HCT116 (cell line): ENCODE results near the gene EGFL7. TPM values are rescaled to one million over a fixed set of nuclear protein-coding genes. Genes with fewer than 3 reads are reported as not detected.
A peak's percentile ranks its signal among the peaks of the same experiment; 100 is the strongest.

Experiments used
- ATAC-seq: fragments of 200-7000 bp; cut with Tn5 transposase; 2 replicates; pipeline ENCODE4 v1.9.1; 2020; ENCODE audit warnings: mild to moderate bottlenecking, moderate library complexity
- BruUV-seq: library from RNA; stranded (reverse); fragments of 400-500 nt; replicated peaks from 2 replicates; lab custom pipeline; 2021; lab: Mats Ljungman, UMichigan
- CTCF ChIA-PET: fragments of 300-600 bp; sonication (Branson Sonifier 250); formaldehyde crosslinking; loops from one replicate; lab custom pipeline; 2021; ENCODE audit warnings: antibody characterized with exemption; lab: Charles Lee
- POLR2A ChIA-PET: fragments of 300-600, 350-600 bp; sonication (Branson Sonifier 250); formaldehyde crosslinking; loops from one replicate; lab custom pipeline; 2021; ENCODE audit warnings: antibody characterized with exemption; lab: Charles Lee
- RAD21 ChIA-PET, 2 experiments: fragments of 300-600 bp; sonication (Branson Sonifier 250); formaldehyde crosslinking; loops; one replicate each; lab custom pipeline; 2023; ENCODE audit warnings: low total read pairs in 2 of 2; ENCODE audit not compliant: uncharacterized antibody in 2 of 2, unreplicated experiment in 2 of 2, low non-redundant PET in 1 of 2; lab: Charles Lee
- DNase-seq: peaks from one replicate; pipeline ENCODE4 v3.0.0-alpha.2; 2010; ENCODE audit warnings: low read depth, low spot score
- H2AFZ ChIP-seq: fragments of 200-600 bp; shearing (Covaris generic), sonication (generic); 2 replicates; pipeline ENCODE4 v1.6.1; 2017; ENCODE audit warnings: low read depth, mixed run types, mixed read lengths, antibody characterized with exemption, low read length; ENCODE audit not compliant: poor library complexity, severe bottlenecking
- H3K27ac ChIP-seq: 2 replicates; pipeline ENCODE4 v1.5.1; 2012; ENCODE audit warnings: low read depth, low read length
- H3K27me3 ChIP-seq: fragments of 200-600 bp; sonication (generic); 2 replicates; pipeline ENCODE4 v1.6.1; 2016; ENCODE audit warnings: mixed run types, low read length, mixed read lengths; ENCODE audit not compliant: insufficient read depth
- H3K36me3 ChIP-seq, 2 experiments: fragments of 200-500 bp in 1 of 2; fragments of 200-600 bp in 1 of 2; sonication (Bioruptor generic) in 1 of 2; sonication (generic) in 1 of 2; 2 replicates each; pipeline versions ENCODE4 v1.5.1 to v1.6.1; 2014 to 2016; ENCODE audit warnings: low read length in 2 of 2, inconsistent platforms in 1 of 2, mixed read lengths in 1 of 2, mixed run types in 1 of 2; ENCODE audit not compliant: insufficient read depth in 2 of 2, control insufficient read depth in 1 of 2
- H3K4me1 ChIP-seq, 2 experiments: fragments of 200-600 bp in 1 of 2; sonication (generic) in 1 of 2; 2 replicates each; pipeline versions ENCODE4 v1.5.1 to v1.6.1; 2012 to 2017; ENCODE audit warnings: low read length in 2 of 2, inconsistent platforms in 1 of 2, mild to moderate bottlenecking in 1 of 2, mixed read lengths in 1 of 2, mixed run types in 1 of 2, moderate library complexity in 1 of 2; ENCODE audit not compliant: insufficient read depth in 2 of 2, control insufficient read depth in 1 of 2
- H3K4me2 ChIP-seq: fragments of 200-600 bp; sonication (generic); 2 replicates; pipeline ENCODE4 v1.6.1; 2017; ENCODE audit warnings: mixed run types, low read length, mixed read lengths
- H3K4me3 ChIP-seq, 2 experiments: fragments of 200-600 bp in 1 of 2; sonication (generic) in 1 of 2; replicated peaks in 1 of 2; 2 replicates each; pipeline ENCODE4 v1.5.1; 2011 to 2016; ENCODE audit warnings: low read length in 2 of 2, control low read depth in 1 of 2, low read depth in 1 of 2, mild to moderate bottlenecking in 1 of 2, mixed read lengths in 1 of 2, mixed run types in 1 of 2
- H3K79me2 ChIP-seq: fragments of 200-600 bp; sonication (generic); 2 replicates; pipeline ENCODE4 v1.6.1; 2017; ENCODE audit warnings: mild to moderate bottlenecking, mixed run types, low read length, moderate library complexity, mixed read lengths; ENCODE audit not compliant: insufficient read depth
- H3K9ac ChIP-seq: fragments of 200-600 bp; sonication (generic); 2 replicates; pipeline ENCODE4 v1.6.1; 2016; ENCODE audit warnings: low read length, mixed read lengths
- H3K9me2 ChIP-seq: fragments of 200-600 bp; sonication (generic), shearing (Covaris generic); 2 replicates; pipeline ENCODE4 v1.6.1; 2017; ENCODE audit warnings: mixed run types, mild to moderate bottlenecking, moderate library complexity; ENCODE audit not compliant: insufficient read depth
- H3K9me3 ChIP-seq, 2 experiments: fragments of 200-500 bp in 1 of 2; fragments of 200-600 bp in 1 of 2; sonication (Bioruptor generic) in 1 of 2; sonication (generic) in 1 of 2; 2 replicates each; pipeline ENCODE4 v1.6.1; 2014 to 2017; ENCODE audit warnings: low read length in 2 of 2, mixed read lengths in 2 of 2, inconsistent platforms in 1 of 2, low read depth in 1 of 2, mild to moderate bottlenecking in 1 of 2, mixed run types in 1 of 2, moderate library complexity in 1 of 2; ENCODE audit not compliant: control insufficient read depth in 1 of 2, insufficient read depth in 1 of 2
- H4K20me1 ChIP-seq: fragments of 200-600 bp; sonication (generic), shearing (Covaris generic); 2 replicates; pipeline ENCODE4 v1.6.1; 2017; ENCODE audit warnings: mixed run types, mild to moderate bottlenecking, moderate library complexity; ENCODE audit not compliant: insufficient read depth
- CBX3 ChIP-seq: IDR thresholded peaks from 2 replicates; pipeline ENCODE4 v1.6.1; 2012; ENCODE audit warnings: low read depth
- EGR1 ChIP-seq: IDR thresholded peaks from 2 replicates; pipeline ENCODE4 v1.6.1; 2012; ENCODE audit warnings: low read depth
- ELF1 ChIP-seq: IDR thresholded peaks from 2 replicates; pipeline ENCODE4 v1.6.1; 2012; ENCODE audit warnings: low read depth, borderline replicate concordance
- EZH2phosphoT487 ChIP-seq: fragments of 200-600 bp; IDR thresholded peaks from 2 replicates; pipeline ENCODE4 v1.6.1; 2018; ENCODE audit warnings: antibody characterized with exemption, borderline replicate concordance
- FOSL1 ChIP-seq: IDR thresholded peaks from 2 replicates; pipeline ENCODE4 v1.6.1; 2012; ENCODE audit warnings: low read depth
- POLR2A ChIP-seq: IDR thresholded peaks from 2 replicates; pipeline ENCODE4 v1.7.0; 2011; ENCODE audit warnings: borderline replicate concordance; ENCODE audit not compliant: insufficient read depth, insufficient read length; ENCODE audit errors: extremely low read depth
- POLR2AphosphoS5 ChIP-seq: IDR thresholded peaks from 2 replicates; pipeline ENCODE4 v1.6.1; 2011; ENCODE audit warnings: mild to moderate bottlenecking, low read depth, low read length, moderate library complexity
- SP1 ChIP-seq: IDR thresholded peaks from 2 replicates; pipeline ENCODE4 v1.6.1; 2012; ENCODE audit warnings: low read depth
- ZBTB33 ChIP-seq: IDR thresholded peaks from 2 replicates; pipeline ENCODE4 v1.6.1; 2011; ENCODE audit warnings: mild to moderate bottlenecking, low read length, moderate library complexity; ENCODE audit not compliant: insufficient replicate concordance; ENCODE audit errors: extremely low read depth
- ZNF274 ChIP-seq: fragments of 200-500 bp; sonication (Bioruptor generic); IDR thresholded peaks from 2 replicates; pipeline ENCODE4 v1.6.1; 2014; ENCODE audit warnings: mild to moderate bottlenecking, low read depth, low read length, inconsistent platforms
- intact Hi-C: fragments of 100-400 bp; cut with micrococcal nuclease; formaldehyde crosslinking; loops from 2 replicates; pipeline ENCODE4 v1.10.0; 2022
- total RNA-seq: library from RNA; stranded (reverse); gene quantifications from one replicate; pipeline ENCODE4 v1.2.1, GENCODE V29; 2021; ENCODE audit not compliant: unreplicated experiment
- TF ChIP-seq, protein P1 (sequence below): IDR thresholded peaks from 2 replicates; pipeline ENCODE4 v1.6.1; 2012; ENCODE audit warnings: low read depth
- TF ChIP-seq, protein P2 (sequence below), 3 experiments: fragments of 200-600 bp in 1 of 3; sonication (generic) in 1 of 3; IDR thresholded peaks in 2 of 3; conservative IDR thresholded peaks in 1 of 3; 2 replicates each; pipeline ENCODE4 v1.5.1; 2012 to 2017; ENCODE audit warnings: low read depth in 2 of 3, low read length in 2 of 3, antibody characterized with exemption in 1 of 3, borderline replicate concordance in 1 of 3, control low read depth in 1 of 3, mild to moderate bottlenecking in 1 of 3, mixed read lengths in 1 of 3, mixed run types in 1 of 3, moderate library complexity in 1 of 3; ENCODE audit not compliant: insufficient read depth in 1 of 3

The EGFL7 gene
- total RNA-seq, 1 experiment from 2014 or later = 82.0 TPM

DNA sequence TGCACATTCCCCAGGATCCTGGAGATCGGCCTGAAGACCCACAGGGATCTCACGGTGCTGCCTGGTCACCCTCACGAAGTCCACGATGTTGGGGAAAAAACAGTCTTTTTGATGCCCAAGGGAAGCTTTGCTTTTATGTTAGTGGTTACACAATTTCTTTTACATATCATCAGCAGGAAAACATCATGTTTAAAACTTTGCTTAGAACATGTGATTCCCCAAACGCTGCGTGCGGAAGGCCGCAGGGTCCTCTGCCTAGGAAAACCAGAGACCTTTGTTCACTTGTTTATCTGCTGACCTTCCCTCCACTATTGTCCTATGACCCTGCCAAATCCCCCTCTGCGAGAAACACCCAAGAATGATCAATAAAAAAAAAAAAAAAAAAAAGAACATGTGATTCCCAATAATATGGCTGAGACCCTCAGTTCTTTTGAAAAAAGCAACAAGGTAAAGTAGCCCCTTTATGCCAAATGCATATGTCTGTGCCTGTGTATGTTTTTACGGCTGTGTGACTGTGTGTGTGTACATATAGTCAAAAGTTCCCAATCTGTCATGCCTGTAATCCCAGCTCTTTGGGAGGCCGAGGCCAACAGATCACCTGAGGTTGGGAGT lies 36.0 kb downstream of the EGFL7 start:
- POLR2A ChIA-PET = no interaction called here
- CTCF ChIA-PET = interaction anchor here (0.9 kb wide), 1 partner anchor 27 kb away, joined by 3 read pairs; no protein-coding TSS in a partner anchor
- Histone ChIP-seq H3K9ac (no peak overlapping the region), H2AFZ (no peak overlapping the region), H3K9me3 (no peaks in the 10 kb centered on the region), H4K20me1 (no peaks in the 10 kb centered on the region), H3K27ac (no peak overlapping the region), H3K9me2 (no peaks in the 10 kb centered on the region), H3K79me2 (no peaks in the 10 kb centered on the region), H3K4me2 (no peak overlapping the region), H3K4me1 (peaks cover 25 to 57% of the 10 kb centered on the region in 2 experiments), H3K4me3 (no peak overlapping the region), H3K27me3 (no peaks in the 10 kb centered on the region), H3K36me3 (no peaks in the 10 kb centered on the region)
- intact Hi-C loops = no loop called here
- DNase-seq (no peak), ATAC-seq (no peak)
- no peak for TF ChIP-seq POLR2AphosphoS5
- TF ChIP-seq, protein P1, sequence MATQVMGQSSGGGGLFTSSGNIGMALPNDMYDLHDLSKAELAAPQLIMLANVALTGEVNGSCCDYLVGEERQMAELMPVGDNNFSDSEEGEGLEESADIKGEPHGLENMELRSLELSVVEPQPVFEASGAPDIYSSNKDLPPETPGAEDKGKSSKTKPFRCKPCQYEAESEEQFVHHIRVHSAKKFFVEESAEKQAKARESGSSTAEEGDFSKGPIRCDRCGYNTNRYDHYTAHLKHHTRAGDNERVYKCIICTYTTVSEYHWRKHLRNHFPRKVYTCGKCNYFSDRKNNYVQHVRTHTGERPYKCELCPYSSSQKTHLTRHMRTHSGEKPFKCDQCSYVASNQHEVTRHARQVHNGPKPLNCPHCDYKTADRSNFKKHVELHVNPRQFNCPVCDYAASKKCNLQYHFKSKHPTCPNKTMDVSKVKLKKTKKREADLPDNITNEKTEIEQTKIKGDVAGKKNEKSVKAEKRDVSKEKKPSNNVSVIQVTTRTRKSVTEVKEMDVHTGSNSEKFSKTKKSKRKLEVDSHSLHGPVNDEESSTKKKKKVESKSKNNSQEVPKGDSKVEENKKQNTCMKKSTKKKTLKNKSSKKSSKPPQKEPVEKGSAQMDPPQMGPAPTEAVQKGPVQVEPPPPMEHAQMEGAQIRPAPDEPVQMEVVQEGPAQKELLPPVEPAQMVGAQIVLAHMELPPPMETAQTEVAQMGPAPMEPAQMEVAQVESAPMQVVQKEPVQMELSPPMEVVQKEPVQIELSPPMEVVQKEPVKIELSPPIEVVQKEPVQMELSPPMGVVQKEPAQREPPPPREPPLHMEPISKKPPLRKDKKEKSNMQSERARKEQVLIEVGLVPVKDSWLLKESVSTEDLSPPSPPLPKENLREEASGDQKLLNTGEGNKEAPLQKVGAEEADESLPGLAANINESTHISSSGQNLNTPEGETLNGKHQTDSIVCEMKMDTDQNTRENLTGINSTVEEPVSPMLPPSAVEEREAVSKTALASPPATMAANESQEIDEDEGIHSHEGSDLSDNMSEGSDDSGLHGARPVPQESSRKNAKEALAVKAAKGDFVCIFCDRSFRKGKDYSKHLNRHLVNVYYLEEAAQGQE = no peak
- no peak for TF ChIP-seq SP1
- no TSS peak for BruUV-seq
- RAD21 ChIA-PET = interaction anchor here in 1 of 2 experiments (0.7 kb wide), 1 partner anchor 45 kb away, joined by 4 read pairs; no protein-coding TSS in a partner anchor

- Histone ChIP-seq H4K20me1 (no peaks in the 10 kb centered on the region), H3K4me3 (no peak overlapping the region), H3K27ac (no peak overlapping the region), H3K4me2 (peak overlapping the region; percentile 32; the same call in 1 of the 2 replicates), H3K9me3 (no peaks in the 10 kb centered on the region), H3K9me2 (no peaks in the 10 kb centered on the region), H3K27me3 (no peaks in the 10 kb centered on the region), H3K36me3 (no peaks in the 10 kb centered on the region), H2AFZ (no peak overlapping the region), H3K79me2 (no peaks in the 10 kb centered on the region), H3K4me1 (peaks cover 13 to 41% of the 10 kb centered on the region in 2 experiments), H3K9ac (no peak overlapping the region)
- no peak for DNase-seq
- ChIA-PET CTCF (no interaction called here), POLR2A (no interaction called here), RAD21 (no interaction called here)
- no peak for ATAC-seq
- intact Hi-C loops = no loop called here
- no TSS peak for BruUV-seq
- TF ChIP-seq POLR2A (no peak), ELF1 (no peak), ZNF274 (no peak), CBX3 (no peak), ZBTB33 (no peak), FOSL1 (no peak), EGR1 (no peak), EZH2phosphoT487 (no peak), POLR2AphosphoS5 (no peak)
- TF ChIP-seq, protein P2, sequence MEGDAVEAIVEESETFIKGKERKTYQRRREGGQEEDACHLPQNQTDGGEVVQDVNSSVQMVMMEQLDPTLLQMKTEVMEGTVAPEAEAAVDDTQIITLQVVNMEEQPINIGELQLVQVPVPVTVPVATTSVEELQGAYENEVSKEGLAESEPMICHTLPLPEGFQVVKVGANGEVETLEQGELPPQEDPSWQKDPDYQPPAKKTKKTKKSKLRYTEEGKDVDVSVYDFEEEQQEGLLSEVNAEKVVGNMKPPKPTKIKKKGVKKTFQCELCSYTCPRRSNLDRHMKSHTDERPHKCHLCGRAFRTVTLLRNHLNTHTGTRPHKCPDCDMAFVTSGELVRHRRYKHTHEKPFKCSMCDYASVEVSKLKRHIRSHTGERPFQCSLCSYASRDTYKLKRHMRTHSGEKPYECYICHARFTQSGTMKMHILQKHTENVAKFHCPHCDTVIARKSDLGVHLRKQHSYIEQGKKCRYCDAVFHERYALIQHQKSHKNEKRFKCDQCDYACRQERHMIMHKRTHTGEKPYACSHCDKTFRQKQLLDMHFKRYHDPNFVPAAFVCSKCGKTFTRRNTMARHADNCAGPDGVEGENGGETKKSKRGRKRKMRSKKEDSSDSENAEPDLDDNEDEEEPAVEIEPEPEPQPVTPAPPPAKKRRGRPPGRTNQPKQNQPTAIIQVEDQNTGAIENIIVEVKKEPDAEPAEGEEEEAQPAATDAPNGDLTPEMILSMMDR (IDR thresholded peaks at IDR 0.05 in 2 of 3, conservative IDR thresholded peaks at IDR 0.05 in 1 of 3; ENCODE audit: borderline replicate concordance in 1 of 3, insufficient read depth in 1 of 3, low read depth in 2 of 3, low read length in 2 of 3) = no peak
These were observed 37.6 kb downstream of the EGFL7 start for GRCh38 chr9:136700304-136700703.
